Smooth muscle cell (in vitro differentiated cells): ENCODE measurements around the gene PAFAH1B1. TPM values are rescaled to one million over a fixed set of nuclear protein-coding genes. Genes with fewer than 3 reads are reported as not detected.
"Not testable (repeated sequence)": the region's sequence is repeated elsewhere in the genome, so short reads cannot be mapped to it uniquely, and the experiment has no call there.

Source experiments
- DNase-seq: peaks from one replicate; lab custom pipeline; 2025; ENCODE audit not compliant: unreplicated experiment; lab: John Stamatoyannopoulos, UW
- H2AFZ ChIP-seq: fragments of 200-600 bp; sonication (generic); 2 replicates; pipeline ENCODE4 v1.6.0; 2016; ENCODE audit warnings: antibody characterized with exemption, low read depth, mild to moderate bottlenecking
- H3F3A ChIP-seq: fragments of 200-600 bp; sonication (generic); 2 replicates; pipeline ENCODE4 v1.6.0; 2017; ENCODE audit warnings: antibody characterized with exemption, low read depth
- H3K27ac ChIP-seq: fragments of 200-600 bp; sonication (generic); 2 replicates; pipeline ENCODE4 v1.5.1; 2016; ENCODE audit warnings: low read depth, mild to moderate bottlenecking
- H3K27me3 ChIP-seq: fragments of 200-600 bp; sonication (generic); 2 replicates; pipeline ENCODE4 v1.6.1; 2016; ENCODE audit warnings: low read depth, mild to moderate bottlenecking
- H3K36me3 ChIP-seq: fragments of 200-600 bp; sonication (generic); 2 replicates; pipeline ENCODE4 v1.5.1; 2016; ENCODE audit warnings: low read depth
- H3K4me1 ChIP-seq: fragments of 200-600 bp; sonication (generic); 2 replicates; pipeline ENCODE4 v1.5.1; 2016; ENCODE audit warnings: low read depth
- H3K4me2 ChIP-seq: fragments of 200-600 bp; sonication (generic); 2 replicates; pipeline ENCODE4 v1.6.0; 2016; ENCODE audit warnings: mild to moderate bottlenecking
- H3K4me3 ChIP-seq: fragments of 200-600 bp; sonication (generic); 2 replicates; pipeline ENCODE4 v1.5.1; 2016; ENCODE audit warnings: mild to moderate bottlenecking
- H3K79me2 ChIP-seq: fragments of 200-600 bp; sonication (generic); 2 replicates; pipeline ENCODE4 v1.6.0; 2016; ENCODE audit warnings: low read depth, mild to moderate bottlenecking
- H3K9ac ChIP-seq: fragments of 200-600 bp; sonication (generic); 2 replicates; pipeline ENCODE4 v1.6.0; 2016; ENCODE audit warnings: low read depth
- H3K9me3 ChIP-seq: fragments of 200-600 bp; sonication (generic); replicated peaks from 2 replicates; pipeline ENCODE4 v1.5.1; 2016; ENCODE audit warnings: low read depth
- H4K20me1 ChIP-seq: fragments of 200-600 bp; sonication (generic); 2 replicates; pipeline ENCODE4 v1.6.0; 2016; ENCODE audit warnings: low read depth
- CTCF ChIP-seq: fragments of 200-600 bp; sonication (generic); IDR thresholded peaks from 2 replicates; pipeline ENCODE4 v1.5.1; 2017; ENCODE audit warnings: borderline replicate concordance, mild to moderate bottlenecking, antibody characterized with exemption; ENCODE audit not compliant: insufficient read depth, poor library complexity, severe bottlenecking
- WGBS: methylation state at CpG from one replicate; pipeline ENCODE4 v1.1.7; 2016; ENCODE audit warnings: low lambda C conversion rate; 5-methylcytosine and 5-hydroxymethylcytosine counted together
- polyA plus RNA-seq: library from polyadenylated mRNA; unstranded; fragments of >200 nt; fragmentation: Nextera tagmentation; extraction: Ambion mirVana; gene quantifications from 2 replicates; pipeline ENCODE4 v1.2.1, GENCODE V29; 2016
- total RNA-seq: library from RNA; depleted of rRNA; stranded (reverse); fragments of >200 nt; gene quantifications from 2 replicates; pipeline ENCODE4 v1.2.3, GENCODE V29; 2014

Gene PAFAH1B1
- total and polyA plus RNA-seq, 2 experiments from 2014 or later, result 105 to 127 TPM

- H2AFZ ChIP-seq, result no peak overlapping the region
- 84% methylated on average over 3 of the region's 3 CpGs for WGBS
- no peak overlapping the region for H3K4me2 ChIP-seq
- H4K20me1 ChIP-seq, result no peaks in the 10 kb centered on the region
- no peaks in the 10 kb centered on the region for H3K36me3 ChIP-seq
- no peak for DNase-seq
- H3K9me3 ChIP-seq, result no peaks in the 10 kb centered on the region
- no peak overlapping the region for H3K27ac ChIP-seq
- H3K27me3 ChIP-seq, result no peaks in the 10 kb centered on the region
- H3K79me2 ChIP-seq, result no peaks in the 10 kb centered on the region
- H3K4me1 ChIP-seq, result no peaks in the 10 kb centered on the region
- TF ChIP-seq CTCF, result no peak
- no peak overlapping the region for H3K9ac ChIP-seq
- no peaks in the 10 kb centered on the region for H3F3A ChIP-seq
- H3K4me3 ChIP-seq, result no peak overlapping the region
Observed at GRCh38 chr17:2566056-2566455, 27.4 kb upstream of the PAFAH1B1 start.

- Histone ChIP-seq H3K4me3 (no peak overlapping the region), H3K79me2 (no peaks in the 10 kb centered on the region), H3K27me3 (no peaks in the 10 kb centered on the region), H3K27ac (no peak overlapping the region), H3K4me1 (no peaks in the 10 kb centered on the region), H3F3A (no peaks in the 10 kb centered on the region), H3K36me3 (no peaks in the 10 kb centered on the region), H3K4me2 (no peak overlapping the region), H3K9me3 (no peaks in the 10 kb centered on the region), H2AFZ (no peak overlapping the region), H4K20me1 (no peaks in the 10 kb centered on the region), H3K9ac (no peak overlapping the region)
- no peak for TF ChIP-seq CTCF
- no peak for DNase-seq
- 86% methylated on average over 4 of the region's 4 CpGs for WGBS
Observed at GRCh38 chr17:2571523-2572303, 21.7 kb upstream of the PAFAH1B1 start.

GRCh38 chr17:2572304-2572609 is 21.2 kb upstream of the PAFAH1B1 start:
- H3K4me3 ChIP-seq, H3K27ac ChIP-seq, H3K79me2 ChIP-seq, H3K4me1 ChIP-seq, H3K9ac ChIP-seq, H3K27me3 ChIP-seq, H2AFZ ChIP-seq, H3F3A ChIP-seq, H4K20me1 ChIP-seq, H3K36me3 ChIP-seq, H3K4me2 ChIP-seq, DNase-seq, H3K9me3 ChIP-seq: not testable (repeated sequence)
- 79% methylated on average over 7 of the region's 7 CpGs for WGBS

GRCh38 chr17:2580151-2580550 is 13.3 kb upstream of the PAFAH1B1 start:
- no peak overlapping the region for H3K4me3 ChIP-seq
- no peaks in the 10 kb centered on the region for H3K9me3 ChIP-seq
- no peak overlapping the region for H3K27ac ChIP-seq
- no peaks in the 10 kb centered on the region for H4K20me1 ChIP-seq
- no peaks in the 10 kb centered on the region for H3K27me3 ChIP-seq
- DNase-seq, result no peak
- no peak for TF ChIP-seq CTCF
- H3K4me1 ChIP-seq, result peaks cover 3% of the 10 kb centered on the region
- no peak overlapping the region for H3K9ac ChIP-seq
- no peak overlapping the region for H3K4me2 ChIP-seq
- 94% methylated on average over 4 of the region's 4 CpGs for WGBS
- no peaks in the 10 kb centered on the region for H3F3A ChIP-seq
- H3K36me3 ChIP-seq, result no peaks in the 10 kb centered on the region
- H3K79me2 ChIP-seq, result no peaks in the 10 kb centered on the region
- no peak overlapping the region for H2AFZ ChIP-seq
